WTC11 (cell line): ENCODE results near the gene PHTF1. TPM values are rescaled to one million over a fixed set of nuclear protein-coding genes. Genes with fewer than 3 reads are reported as not detected.

Source experiments
- ATAC-seq: fragments of 200-7000 bp; cut with Tn5 transposase; 2 replicates; pipeline ENCODE4 v1.10.0; 2021; ENCODE audit warnings: mild to moderate bottlenecking, moderate library complexity
- CTCF ChIA-PET: fragments of 300-600 bp; sonication (Branson Sonifier 250); formaldehyde crosslinking; loops from one replicate; lab custom pipeline; 2021; ENCODE audit warnings: antibody characterized with exemption; lab: Charles Lee
- POLR2A ChIA-PET: fragments of 350-600 bp; sonication (Branson Sonifier 250); formaldehyde crosslinking; loops from one replicate; lab custom pipeline; 2021; ENCODE audit warnings: antibody characterized with exemption; lab: Charles Lee
- DNase-seq: peaks from one replicate; pipeline ENCODE4 v3.0.0; 2021; ENCODE audit warnings: low spot score
- H3K27ac Mint-ChIP-seq: 2 replicates; pipeline ENCODE4 v1.8.0; 2021; ENCODE audit warnings: mixed read lengths
- H3K27me3 Mint-ChIP-seq: 2 replicates; pipeline ENCODE4 v1.8.0; 2021; ENCODE audit warnings: low read depth, mild to moderate bottlenecking, moderate library complexity, mixed read lengths
- H3K36me3 Mint-ChIP-seq: 2 replicates; pipeline ENCODE4 v1.8.0; 2021; ENCODE audit warnings: mixed read lengths
- H3K4me1 Mint-ChIP-seq: 2 replicates; pipeline ENCODE4 v1.8.0; 2022; ENCODE audit warnings: mixed read lengths
- H3K4me3 Mint-ChIP-seq: 2 replicates; pipeline ENCODE4 v1.8.0; 2021; ENCODE audit warnings: mild to moderate bottlenecking, moderate library complexity, mixed read lengths
- H3K9me3 Mint-ChIP-seq: 2 replicates; pipeline ENCODE4 v1.8.0; 2021; ENCODE audit warnings: mixed read lengths
- ATF1 ChIP-seq: sonication (generic); formaldehyde crosslinking; IDR thresholded peaks from 2 replicates; pipeline ENCODE4 v1.8.1; 2023; ENCODE audit warnings: mild to moderate bottlenecking, moderate library complexity, missing genetic modification reagents
- EMX1 ChIP-seq: fragments of 250-450 bp; sonication (Bioruptor Pico); IDR thresholded peaks from 2 replicates; pipeline ENCODE4 v1.8.0; 2021; ENCODE audit warnings: mild to moderate bottlenecking
- FOXP1 ChIP-seq: sonication (generic); formaldehyde crosslinking; IDR thresholded peaks from 2 replicates; pipeline ENCODE4 v1.8.0; 2022; ENCODE audit warnings: missing genetic modification reagents, mild to moderate bottlenecking, moderate library complexity, borderline replicate concordance
- GTF2I ChIP-seq: fragments of 250-450 bp; sonication (Bioruptor Pico); conservative IDR thresholded peaks from 2 replicates; pipeline ENCODE4 v1.4.0; 2021; ENCODE audit warnings: mild to moderate bottlenecking
- JUN ChIP-seq: sonication (generic); formaldehyde crosslinking; IDR thresholded peaks from 2 replicates; pipeline ENCODE4 v1.8.0; 2023; ENCODE audit warnings: mild to moderate bottlenecking, missing genetic modification reagents
- KAT7 ChIP-seq: sonication (generic); formaldehyde crosslinking; IDR thresholded peaks from 2 replicates; pipeline ENCODE4 v1.8.1; 2023; ENCODE audit warnings: missing genetic modification reagents, mild to moderate bottlenecking, borderline replicate concordance
- MYBL2 ChIP-seq: sonication (generic); formaldehyde crosslinking; IDR thresholded peaks from 2 replicates; pipeline ENCODE4 v1.8.1; 2023; ENCODE audit warnings: mild to moderate bottlenecking, moderate library complexity, missing genetic modification reagents
- NFATC4 ChIP-seq: fragments of 250-450 bp; sonication (Bioruptor Pico); IDR thresholded peaks from 2 replicates; pipeline ENCODE4 v1.9.0; 2021; ENCODE audit warnings: mild to moderate bottlenecking
- RELA ChIP-seq: sonication (generic); formaldehyde crosslinking; IDR thresholded peaks from 2 replicates; pipeline ENCODE4 v1.8.1; 2022; ENCODE audit warnings: missing genetic modification reagents, mild to moderate bottlenecking, borderline replicate concordance
- RORB ChIP-seq: fragments of 250-450 bp; sonication (Bioruptor Pico); IDR thresholded peaks from 2 replicates; pipeline ENCODE4 v1.9.0; 2021; ENCODE audit warnings: mild to moderate bottlenecking
- SMAD4 ChIP-seq: sonication (generic); formaldehyde crosslinking; IDR thresholded peaks from 2 replicates; pipeline ENCODE4 v1.8.0; 2022; ENCODE audit warnings: mild to moderate bottlenecking, missing genetic modification reagents
- TCF7 ChIP-seq: sonication (generic); formaldehyde crosslinking; IDR thresholded peaks from 2 replicates; pipeline ENCODE4 v1.8.0; 2022; ENCODE audit warnings: mild to moderate bottlenecking, low read depth, missing genetic modification reagents, moderate library complexity
- ZNF416 ChIP-seq: fragments of 250-450 bp; sonication (Bioruptor Pico); IDR thresholded peaks from 2 replicates; pipeline ENCODE4 v1.9.0; 2021; ENCODE audit warnings: mild to moderate bottlenecking, inconsistent platforms
- ZNF671 ChIP-seq: fragments of 250-450 bp; sonication (Bioruptor Pico); IDR thresholded peaks from 2 replicates; pipeline ENCODE4 v1.8.0; 2021; ENCODE audit warnings: mild to moderate bottlenecking
- total RNA-seq: library from RNA; stranded (reverse); gene quantifications from 3 replicates; pipeline ENCODE4 v1.2.3, GENCODE V29; 2021
- TF ChIP-seq, protein P1 (sequence below): sonication (generic); formaldehyde crosslinking; IDR thresholded peaks from 2 replicates; pipeline ENCODE4 v1.8.1; 2023; ENCODE audit warnings: mild to moderate bottlenecking, missing genetic modification reagents, borderline replicate concordance
- TF ChIP-seq, protein P2 (sequence below): fragments of 200-600 bp; IDR thresholded peaks from 2 replicates; pipeline ENCODE4 v1.8.0; 2022; ENCODE audit warnings: antibody characterized with exemption
- TF ChIP-seq, protein P3 (sequence below): sonication (generic); formaldehyde crosslinking; IDR thresholded peaks from 2 replicates; pipeline ENCODE4 v1.8.1; 2023; ENCODE audit warnings: mild to moderate bottlenecking, missing genetic modification reagents, moderate library complexity
- TF ChIP-seq, protein P4 (sequence below): fragments of 250-450 bp; sonication (Bioruptor Pico); IDR thresholded peaks from 2 replicates; pipeline ENCODE4 v2.1.2; 2022; ENCODE audit warnings: mild to moderate bottlenecking, moderate library complexity
- TF ChIP-seq, protein P5 (sequence below): sonication (generic); formaldehyde crosslinking; IDR thresholded peaks from 2 replicates; pipeline ENCODE4 v1.8.1; 2023; ENCODE audit warnings: mild to moderate bottlenecking, moderate library complexity, missing genetic modification reagents
- TF ChIP-seq, protein P6 (sequence below): sonication (generic); formaldehyde crosslinking; IDR thresholded peaks from 2 replicates; pipeline ENCODE4 v1.8.0; 2022; ENCODE audit warnings: missing genetic modification reagents

Gene PHTF1
- total RNA-seq, 1 experiment from 2014 or later: 28.7 TPM

DNA sequence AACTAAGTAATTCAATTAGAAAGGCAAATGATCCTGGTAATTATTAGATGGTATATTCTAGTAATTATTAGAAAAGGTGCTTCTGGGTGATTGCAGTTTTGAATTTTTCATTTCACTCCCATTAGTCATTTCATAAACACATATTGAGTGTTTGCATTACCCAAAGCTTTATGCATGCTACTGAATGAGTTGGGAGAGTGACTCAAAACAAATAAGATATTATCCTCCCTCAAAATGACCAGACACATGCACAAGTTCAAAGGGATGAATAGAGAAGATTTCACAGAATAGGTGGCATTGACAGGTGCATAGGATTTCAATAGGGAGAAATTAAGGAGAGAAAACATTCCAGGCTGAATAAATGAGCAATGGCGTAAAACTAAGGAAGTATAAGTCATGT is 84.7 kb downstream of the PHTF1 start (continued):
- no peak for TF ChIP-seq FOXP1
- TF ChIP-seq JUN (CRISPR knock-in tag): no peak
- no peak for TF ChIP-seq MYBL2
- no peak for TF ChIP-seq GTF2I
- TF ChIP-seq RELA (CRISPR knock-in tag): no peak
- TF ChIP-seq KAT7 (CRISPR knock-in tag): no peak
- no peak for TF ChIP-seq RORB
- no peak for TF ChIP-seq NFATC4 (CRISPR knock-in tag)
- TF ChIP-seq EMX1 (CRISPR knock-in tag): no peak
- TF ChIP-seq, protein P1, sequence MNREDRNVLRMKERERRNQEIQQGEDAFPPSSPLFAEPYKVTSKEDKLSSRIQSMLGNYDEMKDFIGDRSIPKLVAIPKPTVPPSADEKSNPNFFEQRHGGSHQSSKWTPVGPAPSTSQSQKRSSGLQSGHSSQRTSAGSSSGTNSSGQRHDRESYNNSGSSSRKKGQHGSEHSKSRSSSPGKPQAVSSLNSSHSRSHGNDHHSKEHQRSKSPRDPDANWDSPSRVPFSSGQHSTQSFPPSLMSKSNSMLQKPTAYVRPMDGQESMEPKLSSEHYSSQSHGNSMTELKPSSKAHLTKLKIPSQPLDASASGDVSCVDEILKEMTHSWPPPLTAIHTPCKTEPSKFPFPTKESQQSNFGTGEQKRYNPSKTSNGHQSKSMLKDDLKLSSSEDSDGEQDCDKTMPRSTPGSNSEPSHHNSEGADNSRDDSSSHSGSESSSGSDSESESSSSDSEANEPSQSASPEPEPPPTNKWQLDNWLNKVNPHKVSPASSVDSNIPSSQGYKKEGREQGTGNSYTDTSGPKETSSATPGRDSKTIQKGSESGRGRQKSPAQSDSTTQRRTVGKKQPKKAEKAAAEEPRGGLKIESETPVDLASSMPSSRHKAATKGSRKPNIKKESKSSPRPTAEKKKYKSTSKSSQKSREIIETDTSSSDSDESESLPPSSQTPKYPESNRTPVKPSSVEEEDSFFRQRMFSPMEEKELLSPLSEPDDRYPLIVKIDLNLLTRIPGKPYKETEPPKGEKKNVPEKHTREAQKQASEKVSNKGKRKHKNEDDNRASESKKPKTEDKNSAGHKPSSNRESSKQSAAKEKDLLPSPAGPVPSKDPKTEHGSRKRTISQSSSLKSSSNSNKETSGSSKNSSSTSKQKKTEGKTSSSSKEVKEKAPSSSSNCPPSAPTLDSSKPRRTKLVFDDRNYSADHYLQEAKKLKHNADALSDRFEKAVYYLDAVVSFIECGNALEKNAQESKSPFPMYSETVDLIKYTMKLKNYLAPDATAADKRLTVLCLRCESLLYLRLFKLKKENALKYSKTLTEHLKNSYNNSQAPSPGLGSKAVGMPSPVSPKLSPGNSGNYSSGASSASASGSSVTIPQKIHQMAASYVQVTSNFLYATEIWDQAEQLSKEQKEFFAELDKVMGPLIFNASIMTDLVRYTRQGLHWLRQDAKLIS (CRISPR knock-in tag): no peak
- no peak for TF ChIP-seq ATF1 (CRISPR knock-in tag)

DNA sequence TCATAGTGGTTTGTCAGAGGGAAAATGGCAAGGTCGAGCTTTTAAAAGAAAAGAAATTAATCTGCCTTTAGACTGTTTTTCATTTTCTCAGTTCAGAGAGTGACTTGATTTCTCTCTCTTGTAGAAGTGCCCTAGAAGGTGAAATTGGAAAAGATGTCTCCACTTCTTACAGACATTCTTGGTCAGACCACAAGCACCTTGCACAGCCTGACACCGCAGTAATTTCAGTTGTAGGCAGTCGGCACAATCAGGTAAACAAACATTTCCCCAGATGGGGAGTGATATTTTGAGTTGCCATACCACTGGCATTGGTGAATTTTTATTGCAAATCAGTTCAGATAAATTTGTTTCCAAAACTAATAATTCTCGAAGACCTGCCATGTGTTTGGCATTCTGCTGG is 86.8 kb downstream of the PHTF1 start:
- ChIA-PET CTCF (no interaction called here), POLR2A (no interaction called here)
- DNase-seq (no peak), ATAC-seq (no peak)
- Mint-ChIP-seq H3K9me3 (no peaks in the 10 kb centered on the region), H3K36me3 (no peaks in the 10 kb centered on the region), H3K4me3 (no peak overlapping the region), H3K4me1 (no peaks in the 10 kb centered on the region), H3K27me3 (no peaks in the 10 kb centered on the region), H3K27ac (no peak overlapping the region)
- TF ChIP-seq, protein P2, sequence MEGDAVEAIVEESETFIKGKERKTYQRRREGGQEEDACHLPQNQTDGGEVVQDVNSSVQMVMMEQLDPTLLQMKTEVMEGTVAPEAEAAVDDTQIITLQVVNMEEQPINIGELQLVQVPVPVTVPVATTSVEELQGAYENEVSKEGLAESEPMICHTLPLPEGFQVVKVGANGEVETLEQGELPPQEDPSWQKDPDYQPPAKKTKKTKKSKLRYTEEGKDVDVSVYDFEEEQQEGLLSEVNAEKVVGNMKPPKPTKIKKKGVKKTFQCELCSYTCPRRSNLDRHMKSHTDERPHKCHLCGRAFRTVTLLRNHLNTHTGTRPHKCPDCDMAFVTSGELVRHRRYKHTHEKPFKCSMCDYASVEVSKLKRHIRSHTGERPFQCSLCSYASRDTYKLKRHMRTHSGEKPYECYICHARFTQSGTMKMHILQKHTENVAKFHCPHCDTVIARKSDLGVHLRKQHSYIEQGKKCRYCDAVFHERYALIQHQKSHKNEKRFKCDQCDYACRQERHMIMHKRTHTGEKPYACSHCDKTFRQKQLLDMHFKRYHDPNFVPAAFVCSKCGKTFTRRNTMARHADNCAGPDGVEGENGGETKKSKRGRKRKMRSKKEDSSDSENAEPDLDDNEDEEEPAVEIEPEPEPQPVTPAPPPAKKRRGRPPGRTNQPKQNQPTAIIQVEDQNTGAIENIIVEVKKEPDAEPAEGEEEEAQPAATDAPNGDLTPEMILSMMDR: no peak
- TF ChIP-seq, protein P3, sequence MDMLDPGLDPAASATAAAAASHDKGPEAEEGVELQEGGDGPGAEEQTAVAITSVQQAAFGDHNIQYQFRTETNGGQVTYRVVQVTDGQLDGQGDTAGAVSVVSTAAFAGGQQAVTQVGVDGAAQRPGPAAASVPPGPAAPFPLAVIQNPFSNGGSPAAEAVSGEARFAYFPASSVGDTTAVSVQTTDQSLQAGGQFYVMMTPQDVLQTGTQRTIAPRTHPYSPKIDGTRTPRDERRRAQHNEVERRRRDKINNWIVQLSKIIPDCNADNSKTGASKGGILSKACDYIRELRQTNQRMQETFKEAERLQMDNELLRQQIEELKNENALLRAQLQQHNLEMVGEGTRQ (CRISPR knock-in tag): no peak
- TF ChIP-seq, protein P4, sequence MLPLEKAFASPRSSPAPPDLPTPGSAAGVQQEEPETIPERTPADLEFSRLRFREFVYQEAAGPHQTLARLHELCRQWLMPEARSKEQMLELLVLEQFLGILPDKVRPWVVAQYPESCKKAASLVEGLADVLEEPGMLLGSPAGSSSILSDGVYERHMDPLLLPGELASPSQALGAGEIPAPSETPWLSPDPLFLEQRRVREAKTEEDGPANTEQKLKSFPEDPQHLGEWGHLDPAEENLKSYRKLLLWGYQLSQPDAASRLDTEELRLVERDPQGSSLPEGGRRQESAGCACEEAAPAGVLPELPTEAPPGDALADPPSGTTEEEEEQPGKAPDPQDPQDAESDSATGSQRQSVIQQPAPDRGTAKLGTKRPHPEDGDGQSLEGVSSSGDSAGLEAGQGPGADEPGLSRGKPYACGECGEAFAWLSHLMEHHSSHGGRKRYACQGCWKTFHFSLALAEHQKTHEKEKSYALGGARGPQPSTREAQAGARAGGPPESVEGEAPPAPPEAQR (CRISPR knock-in tag): no peak
- TF ChIP-seq, protein P5, sequence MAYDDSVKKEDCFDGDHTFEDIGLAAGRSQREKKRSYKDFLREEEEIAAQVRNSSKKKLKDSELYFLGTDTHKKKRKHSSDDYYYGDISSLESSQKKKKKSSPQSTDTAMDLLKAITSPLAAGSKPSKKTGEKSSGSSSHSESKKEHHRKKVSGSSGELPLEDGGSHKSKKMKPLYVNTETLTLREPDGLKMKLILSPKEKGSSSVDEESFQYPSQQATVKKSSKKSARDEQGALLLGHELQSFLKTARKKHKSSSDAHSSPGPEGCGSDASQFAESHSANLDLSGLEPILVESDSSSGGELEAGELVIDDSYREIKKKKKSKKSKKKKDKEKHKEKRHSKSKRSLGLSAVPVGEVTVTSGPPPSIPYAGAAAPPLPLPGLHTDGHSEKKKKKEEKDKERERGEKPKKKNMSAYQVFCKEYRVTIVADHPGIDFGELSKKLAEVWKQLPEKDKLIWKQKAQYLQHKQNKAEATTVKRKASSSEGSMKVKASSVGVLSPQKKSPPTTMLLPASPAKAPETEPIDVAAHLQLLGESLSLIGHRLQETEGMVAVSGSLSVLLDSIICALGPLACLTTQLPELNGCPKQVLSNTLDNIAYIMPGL (CRISPR knock-in tag): no peak
- TF ChIP-seq SMAD4 (CRISPR knock-in tag) (no peak), ZNF416 (CRISPR knock-in tag) (no peak), TCF7 (no peak), GTF2I (no peak), ZNF671 (no peak)
- TF ChIP-seq, protein P6, sequence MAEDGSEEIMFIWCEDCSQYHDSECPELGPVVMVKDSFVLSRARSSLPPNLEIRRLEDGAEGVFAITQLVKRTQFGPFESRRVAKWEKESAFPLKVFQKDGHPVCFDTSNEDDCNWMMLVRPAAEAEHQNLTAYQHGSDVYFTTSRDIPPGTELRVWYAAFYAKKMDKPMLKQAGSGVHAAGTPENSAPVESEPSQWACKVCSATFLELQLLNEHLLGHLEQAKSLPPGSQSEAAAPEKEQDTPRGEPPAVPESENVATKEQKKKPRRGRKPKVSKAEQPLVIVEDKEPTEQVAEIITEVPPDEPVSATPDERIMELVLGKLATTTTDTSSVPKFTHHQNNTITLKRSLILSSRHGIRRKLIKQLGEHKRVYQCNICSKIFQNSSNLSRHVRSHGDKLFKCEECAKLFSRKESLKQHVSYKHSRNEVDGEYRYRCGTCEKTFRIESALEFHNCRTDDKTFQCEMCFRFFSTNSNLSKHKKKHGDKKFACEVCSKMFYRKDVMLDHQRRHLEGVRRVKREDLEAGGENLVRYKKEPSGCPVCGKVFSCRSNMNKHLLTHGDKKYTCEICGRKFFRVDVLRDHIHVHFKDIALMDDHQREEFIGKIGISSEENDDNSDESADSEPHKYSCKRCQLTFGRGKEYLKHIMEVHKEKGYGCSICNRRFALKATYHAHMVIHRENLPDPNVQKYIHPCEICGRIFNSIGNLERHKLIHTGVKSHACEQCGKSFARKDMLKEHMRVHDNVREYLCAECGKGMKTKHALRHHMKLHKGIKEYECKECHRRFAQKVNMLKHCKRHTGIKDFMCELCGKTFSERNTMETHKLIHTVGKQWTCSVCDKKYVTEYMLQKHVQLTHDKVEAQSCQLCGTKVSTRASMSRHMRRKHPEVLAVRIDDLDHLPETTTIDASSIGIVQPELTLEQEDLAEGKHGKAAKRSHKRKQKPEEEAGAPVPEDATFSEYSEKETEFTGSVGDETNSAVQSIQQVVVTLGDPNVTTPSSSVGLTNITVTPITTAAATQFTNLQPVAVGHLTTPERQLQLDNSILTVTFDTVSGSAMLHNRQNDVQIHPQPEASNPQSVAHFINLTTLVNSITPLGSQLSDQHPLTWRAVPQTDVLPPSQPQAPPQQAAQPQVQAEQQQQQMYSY (CRISPR knock-in tag): no peak
